Tibial nerve (tissue), 4 donors: ENCODE data around the gene RAB6B. TPM values are rescaled to one million over a fixed set of nuclear protein-coding genes. Genes with fewer than 3 reads are reported as not detected.

Experiments
- DNase-seq, 2 donors: peaks; one replicate each; pipeline ENCODE4 v3.0.0-alpha.2; 2019; ENCODE audit warnings: low spot score in 2 of 2
- H3K27ac ChIP-seq, 4 donors: fragments of 200-600 bp; sonication (generic) in 3 of 4; one replicate each; pipeline ENCODE4 v1.5.1; 2017 to 2019; ENCODE audit warnings: mild to moderate bottlenecking in 1 of 4
- H3K27me3 ChIP-seq, 2 donors: fragments of 200-600 bp; sonication (generic) in 1 of 2; one replicate each; pipeline versions ENCODE4 v1.5.1 to v1.6.0; 2017 to 2019
- H3K36me3 ChIP-seq, 3 donors: fragments of 200-600 bp; sonication (generic); one replicate each; pipeline ENCODE4 v1.5.1; 2018 to 2019
- H3K4me1 ChIP-seq, 4 donors: fragments of 200-600 bp; sonication (generic) in 3 of 4; one replicate each; pipeline ENCODE4 v1.5.1; 2017 to 2019
- H3K4me3 ChIP-seq, 4 donors: fragments of 200-600 bp; sonication (generic) in 3 of 4; one replicate each; pipeline ENCODE4 v1.5.1; 2017 to 2019; ENCODE audit warnings: mild to moderate bottlenecking in 1 of 4, moderate library complexity in 1 of 4
- H3K9me3 ChIP-seq, 4 donors: fragments of 200-600 bp; sonication (generic) in 3 of 4; one replicate each; pipeline ENCODE4 v1.5.1; 2017 to 2019
- CTCF ChIP-seq, 5 experiments: fragments of 200-600 bp in 3 of 5; fragments of 450-650 bp in 2 of 5; sonication (generic) in 3 of 5; IDR thresholded peaks; one replicate each; pipeline ENCODE4 v1.5.1; 2016 to 2019; ENCODE audit warnings: antibody characterized with exemption in 5 of 5, mild to moderate bottlenecking in 3 of 5, moderate library complexity in 2 of 5
- EP300 ChIP-seq, 2 donors: sonication (generic); formaldehyde crosslinking; IDR thresholded peaks; one replicate each; pipeline ENCODE4 v1.6.1; 2017; ENCODE audit warnings: antibody characterized with exemption in 2 of 2, mild to moderate bottlenecking in 1 of 2
- POLR2A ChIP-seq, 2 donors: fragments of 450-650 bp; IDR thresholded peaks; one replicate each; pipeline ENCODE4 v1.6.1; 2017; ENCODE audit warnings: antibody characterized with exemption in 2 of 2, mild to moderate bottlenecking in 2 of 2, moderate library complexity in 2 of 2
- WGBS, 2 donors: methylation state at CpG; one replicate each; pipeline ENCODE4 v1.1.5; 2018; 5-methylcytosine and 5-hydroxymethylcytosine counted together
- total RNA-seq, 4 donors: library from RNA; depleted of rRNA; stranded (reverse); fragments of >200 nt; gene quantifications; one replicate each; pipeline ENCODE4 v1.1.0, GENCODE V29; 2016

The RAB6B gene
- total RNA-seq, 4 donors from 2014 or later: 1.4 to 3.6 (median 2.0) TPM

GRCh38 chr3:133872781-133873180 lies 22.9 kb downstream of the RAB6B start:
- Histone ChIP-seq H3K27ac (no peak overlapping the region), H3K4me3 (no peak overlapping the region), H3K27me3 (no peaks in the 10 kb centered on the region), H3K9me3 (peaks cover 0 to 2% (median 0%) of the 10 kb centered on the region in 4 donors), H3K36me3 (no peaks in the 10 kb centered on the region), H3K4me1 (no peaks in the 10 kb centered on the region)
- DNase-seq: no peak
- WGBS, 2 donors: 89 to 91% methylated on average over 7 of the region's 7 CpGs
- TF ChIP-seq POLR2A (IDR thresholded peaks at IDR 0.05) (no peak), EP300 (IDR thresholded peaks at IDR 0.05) (no peak), CTCF (IDR thresholded peaks at IDR 0.05) (no peak)

- no peak for TF ChIP-seq POLR2A (IDR thresholded peaks at IDR 0.05)
- no peak for TF ChIP-seq CTCF (IDR thresholded peaks at IDR 0.05)
- no peak for TF ChIP-seq EP300 (IDR thresholded peaks at IDR 0.05)
- no peaks in the 10 kb centered on the region for H3K36me3 ChIP-seq
- no peaks in the 10 kb centered on the region for H3K4me1 ChIP-seq
- no peak for DNase-seq
- no peak overlapping the region for H3K27ac ChIP-seq
- no peak overlapping the region for H3K4me3 ChIP-seq
- peaks cover 0 to 2% (median 0%) of the 10 kb centered on the region in 4 donors for H3K9me3 ChIP-seq
- WGBS, 2 donors: 89 to 93% methylated on average over 4 of the region's 4 CpGs
- no peaks in the 10 kb centered on the region for H3K27me3 ChIP-seq
These were observed 23.5 kb downstream of the RAB6B start for GRCh38 chr3:133872161-133872560.

GRCh38 chr3:133871368-133872090 lies 24.2 kb downstream of the RAB6B start:
- H3K36me3 ChIP-seq: no peaks in the 10 kb centered on the region
- no peaks in the 10 kb centered on the region for H3K4me1 ChIP-seq
- H3K4me3 ChIP-seq: no peak overlapping the region
- H3K9me3 ChIP-seq: peaks cover 0 to 2% (median 0%) of the 10 kb centered on the region in 4 donors
- H3K27me3 ChIP-seq: no peaks in the 10 kb centered on the region
- TF ChIP-seq POLR2A (IDR thresholded peaks at IDR 0.05) (no peak), CTCF (IDR thresholded peaks at IDR 0.05) (no peak), EP300 (IDR thresholded peaks at IDR 0.05) (no peak)
- no peak for DNase-seq
- WGBS, 2 donors: 83 to 86% methylated on average over 8 to 10 of the region's 10 CpGs
- H3K27ac ChIP-seq: no peak overlapping the region

GRCh38 chr3:133870822-133871221 lies 24.9 kb downstream of the RAB6B start:
- no peak for DNase-seq
- H3K27me3 ChIP-seq: no peaks in the 10 kb centered on the region
- peaks cover 0 to 2% (median 0%) of the 10 kb centered on the region in 4 donors for H3K9me3 ChIP-seq
- no peak overlapping the region for H3K27ac ChIP-seq
- no peaks in the 10 kb centered on the region for H3K4me1 ChIP-seq
- H3K4me3 ChIP-seq: no peak overlapping the region
- TF ChIP-seq EP300 (IDR thresholded peaks at IDR 0.05) (no peak), CTCF (IDR thresholded peaks at IDR 0.05) (no peak), POLR2A (IDR thresholded peaks at IDR 0.05) (no peak)
- no peaks in the 10 kb centered on the region for H3K36me3 ChIP-seq

- TF ChIP-seq CTCF (IDR thresholded peaks at IDR 0.05) (no peak), POLR2A (IDR thresholded peaks at IDR 0.05) (no peak), EP300 (IDR thresholded peaks at IDR 0.05) (no peak)
- DNase-seq: no peak
- WGBS, 2 donors: 94 to 95% methylated on average over 6 of the region's 6 CpGs
- no peaks in the 10 kb centered on the region for H3K27me3 ChIP-seq
- H3K4me3 ChIP-seq: no peak overlapping the region
- no peaks in the 10 kb centered on the region for H3K4me1 ChIP-seq
- H3K36me3 ChIP-seq: no peaks in the 10 kb centered on the region
- H3K9me3 ChIP-seq: peaks cover 0 to 2% (median 0%) of the 10 kb centered on the region in 4 donors
- H3K27ac ChIP-seq: no peak overlapping the region
These were observed 26.1 kb downstream of the RAB6B start for GRCh38 chr3:133869586-133869985.
